Myocyte (in vitro differentiated cells): ENCODE results near the gene COX18. TPM values are rescaled to one million over a fixed set of nuclear protein-coding genes. Genes with fewer than 3 reads are reported as not detected.

Source experiments
- DNase-seq: peaks from one replicate; pipeline ENCODE4 v3.0.0-alpha.2; 2012; ENCODE audit warnings: low read depth
- polyA plus RNA-seq: library from polyadenylated mRNA; unstranded; fragments of >200 nt; gene quantifications from one replicate; pipeline ENCODE4 v1.2.1, GENCODE V29; 2012; ENCODE audit warnings: missing spikeins
- total RNA-seq: library from RNA; depleted of rRNA; stranded (reverse); fragments of >200 nt; gene quantifications from 2 replicates; pipeline ENCODE4 v1.2.3, GENCODE V29; 2014

Gene COX18, protein sequence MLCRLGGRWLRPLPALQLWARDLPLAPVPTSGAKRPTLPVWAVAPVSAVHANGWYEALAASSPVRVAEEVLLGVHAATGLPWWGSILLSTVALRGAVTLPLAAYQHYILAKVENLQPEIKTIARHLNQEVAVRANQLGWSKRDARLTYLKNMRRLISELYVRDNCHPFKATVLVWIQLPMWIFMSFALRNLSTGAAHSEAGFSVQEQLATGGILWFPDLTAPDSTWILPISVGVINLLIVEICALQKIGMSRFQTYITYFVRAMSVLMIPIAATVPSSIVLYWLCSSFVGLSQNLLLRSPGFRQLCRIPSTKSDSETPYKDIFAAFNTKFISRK
- total RNA-seq = 25.4 and 30.1 TPM in 2 replicates
- polyA plus RNA-seq = 11.9 TPM

DNA sequence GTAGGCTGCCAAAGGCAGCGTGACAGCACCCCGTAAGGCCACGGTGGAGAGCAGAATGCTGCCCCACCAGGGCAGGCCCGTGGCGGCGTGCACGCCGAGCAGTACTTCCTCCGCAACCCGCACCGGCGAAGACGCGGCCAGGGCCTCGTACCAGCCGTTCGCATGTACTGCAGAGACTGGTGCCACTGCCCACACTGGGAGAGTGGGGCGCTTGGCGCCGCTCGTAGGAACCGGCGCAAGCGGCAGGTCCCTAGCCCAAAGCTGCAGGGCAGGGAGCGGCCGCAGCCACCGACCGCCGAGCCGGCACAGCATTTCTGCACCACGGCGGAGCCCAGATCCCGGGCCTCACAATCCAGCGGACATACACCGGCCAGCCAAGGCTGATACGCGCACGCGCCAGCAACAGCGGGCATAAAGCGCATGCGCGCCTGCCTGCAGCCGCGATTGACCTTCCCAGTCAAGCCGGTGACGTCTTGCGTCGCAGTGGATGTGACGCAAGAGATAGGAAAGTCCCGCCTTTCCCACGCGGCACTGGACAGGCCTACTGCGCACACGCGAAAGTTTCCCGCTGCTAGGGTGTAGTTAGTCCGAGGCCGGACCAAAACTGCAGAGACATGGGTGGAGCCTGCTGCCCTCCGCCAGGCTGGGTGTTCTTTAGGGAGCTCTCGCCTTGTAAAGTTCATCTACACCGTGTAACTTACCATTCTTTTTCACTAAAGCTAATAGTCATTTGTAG, at the start of gene COX18:
Gene COX18 (minus strand): TSS at position 379 of the 736 bp plus-strand sequence. CDS start 67 bp downstream, at position 312.
- peak; percentile 99 for DNase-seq

DNA sequence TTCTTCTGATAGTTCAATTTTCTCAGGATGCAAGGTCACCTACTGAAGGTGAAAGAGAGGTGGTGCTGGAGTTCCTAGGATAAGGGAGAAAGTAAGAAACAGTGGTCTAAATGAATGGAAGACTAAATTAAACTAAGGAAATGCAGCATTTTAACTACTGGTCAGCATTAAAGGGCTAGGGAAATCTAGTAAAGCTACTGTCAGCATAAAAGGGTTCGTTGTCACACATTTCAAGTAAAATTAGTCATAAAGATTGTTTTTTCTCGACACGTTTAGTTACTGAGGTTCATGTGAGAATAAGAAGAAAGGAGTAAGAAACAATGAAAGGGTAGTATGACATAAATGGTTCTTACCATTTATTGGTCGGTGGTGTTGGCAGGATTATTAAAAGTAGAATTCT, 40.0 kb upstream of the COX18 start:
- DNase-seq = no peak

DNA sequence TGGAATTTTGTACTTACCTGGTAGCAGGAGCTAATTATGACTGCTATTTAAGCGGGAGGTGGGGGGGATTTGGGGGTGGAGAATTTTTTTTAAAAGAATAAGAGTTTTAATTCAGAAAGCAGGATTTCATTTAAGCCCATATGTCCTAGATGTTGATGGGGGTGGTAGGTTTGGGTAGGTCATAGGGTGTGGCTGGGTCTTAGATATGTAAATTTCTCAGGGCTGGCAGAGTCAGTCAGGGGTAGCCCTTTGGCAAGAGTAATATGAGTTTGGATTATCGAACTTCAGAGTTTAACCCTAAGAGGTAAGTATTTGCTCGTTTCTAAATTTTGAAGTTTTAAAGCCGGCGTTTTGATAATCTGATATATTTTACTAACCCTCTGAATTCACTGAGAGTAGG, 35.2 kb upstream of the COX18 start:
- DNase-seq = no peak

DNA sequence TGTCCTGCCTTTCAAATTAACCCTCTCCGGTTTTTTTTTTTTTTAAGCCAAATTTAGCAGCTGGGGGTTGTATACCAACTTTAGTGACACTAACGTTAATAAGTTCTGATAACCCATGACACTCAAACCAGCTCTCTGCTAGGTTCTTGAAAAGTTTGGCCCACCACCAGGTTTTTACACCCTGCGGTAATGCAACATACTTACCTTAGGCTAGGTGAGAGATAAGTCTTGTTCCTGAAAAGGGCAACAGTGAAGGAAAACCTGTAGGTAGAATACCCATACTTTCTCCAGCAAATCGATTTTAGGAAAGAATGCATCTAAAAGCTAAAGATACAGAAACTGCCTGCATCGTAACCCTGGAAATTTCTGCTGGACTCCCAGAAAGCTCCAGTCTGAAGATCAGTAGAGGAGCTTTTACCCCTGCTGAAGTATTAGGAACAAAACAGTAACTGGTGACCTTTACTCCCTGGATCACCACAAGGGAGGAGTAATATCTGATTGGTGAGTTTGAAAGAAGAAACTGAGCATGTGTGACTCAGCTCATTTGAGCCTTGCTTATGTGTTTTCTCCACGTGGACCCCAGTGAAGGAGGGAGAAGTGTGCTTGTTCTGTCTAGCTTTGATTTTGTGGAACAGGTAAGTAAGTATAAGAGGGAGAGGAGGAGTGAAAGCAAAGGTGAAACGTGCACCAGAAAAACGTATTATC, 34.4 kb upstream of the COX18 start:
- DNase-seq = peak; percentile 2

DNA sequence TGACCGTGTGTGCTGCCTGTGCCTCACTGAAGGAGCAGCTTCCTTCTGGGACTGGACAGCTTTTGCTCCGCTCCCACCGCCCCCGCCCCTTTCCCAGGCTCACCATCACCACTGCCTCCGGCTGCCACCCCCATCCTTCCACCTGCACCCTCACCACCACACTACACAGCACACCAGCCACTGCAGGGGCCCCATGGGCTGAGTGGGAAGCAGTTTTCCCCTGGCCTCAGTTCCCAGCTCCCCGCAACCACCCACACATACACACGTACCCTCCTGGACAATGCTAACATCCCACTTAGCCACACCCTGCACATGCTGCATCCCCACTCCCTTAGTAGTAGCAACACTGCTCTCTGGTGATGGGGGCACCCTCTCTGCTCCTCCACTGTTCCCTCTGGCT, 29.6 kb upstream of the COX18 start:
- DNase-seq = no peak

DNA sequence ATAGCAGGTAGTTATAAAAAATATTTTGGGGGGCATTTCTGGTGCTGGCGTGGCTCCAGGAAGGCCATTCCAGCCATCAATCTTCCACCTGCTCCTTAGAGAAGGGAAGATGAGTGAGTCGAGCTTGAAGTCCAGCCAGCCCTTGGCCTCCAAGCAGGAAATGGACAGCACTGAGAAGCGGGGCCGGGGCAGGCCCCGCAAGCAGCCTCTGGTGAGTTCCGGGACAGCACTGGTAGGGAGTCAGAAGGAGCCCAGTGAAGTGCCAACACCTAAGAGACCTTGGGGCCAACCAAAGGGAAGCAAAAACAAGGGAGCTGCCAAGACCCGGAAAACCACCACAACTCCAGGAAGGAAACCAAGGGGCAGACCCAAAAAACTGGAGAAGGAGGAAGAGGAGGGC, 29.2 kb upstream of the COX18 start:
- no peak for DNase-seq

DNA sequence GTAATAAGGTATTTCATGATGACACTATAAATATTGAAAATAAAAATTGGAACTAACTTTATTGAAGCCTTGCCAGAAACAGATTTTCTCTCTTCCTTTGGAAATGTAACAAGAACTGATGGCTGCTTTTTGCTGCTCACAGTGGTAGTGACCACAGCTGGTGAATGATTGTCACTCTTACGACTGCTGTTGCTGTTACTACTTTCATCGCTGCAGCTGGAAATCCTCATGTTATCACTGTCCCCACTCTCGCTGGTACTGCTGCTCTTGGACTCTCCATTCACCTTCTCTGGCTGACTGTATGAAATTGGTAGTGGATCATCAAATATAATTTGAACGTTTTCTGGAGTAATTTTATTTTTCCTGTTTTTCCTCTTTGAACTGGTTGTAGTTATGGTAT, 28.5 kb upstream of the COX18 start:
- DNase-seq = no peak

DNA sequence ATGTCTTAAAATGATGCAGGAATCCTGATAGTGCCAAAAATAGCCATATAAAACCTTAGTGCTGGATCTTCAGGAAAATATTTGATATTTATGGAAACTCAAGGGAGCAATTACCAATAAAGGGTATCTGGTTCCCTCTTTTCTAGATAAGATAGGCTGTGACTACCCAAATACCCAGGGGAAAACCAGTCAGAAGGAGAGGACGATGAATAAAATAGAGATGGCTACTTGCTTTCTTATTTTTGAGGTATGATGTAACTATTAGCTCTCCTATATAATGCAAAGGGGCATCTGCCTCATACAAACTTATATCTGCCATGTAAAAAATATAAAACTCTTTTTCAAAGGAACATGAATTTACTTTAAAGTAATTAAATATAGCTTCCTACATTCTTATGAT, 23.4 kb upstream of the COX18 start:
- DNase-seq = no peak

DNA sequence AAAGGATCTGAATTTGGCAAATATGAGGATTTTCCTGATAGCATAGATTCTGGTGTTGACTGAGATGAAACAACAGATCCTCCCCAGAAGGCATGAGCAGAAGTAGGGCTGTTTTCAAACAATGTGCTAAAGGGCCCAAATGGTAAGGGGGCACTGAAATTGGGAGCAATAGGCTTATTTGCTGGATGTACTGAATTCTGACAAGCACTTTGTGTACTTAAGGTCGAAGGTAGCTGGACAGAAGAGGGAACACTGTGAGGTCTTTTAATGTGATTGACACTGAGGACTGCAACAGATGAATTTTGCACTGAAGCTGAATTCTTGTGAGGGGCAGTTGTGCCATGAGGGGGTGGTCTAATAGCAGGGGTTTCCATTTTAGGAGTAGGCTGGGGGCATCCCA, 21.2 kb upstream of the COX18 start:
- no peak for DNase-seq

DNA sequence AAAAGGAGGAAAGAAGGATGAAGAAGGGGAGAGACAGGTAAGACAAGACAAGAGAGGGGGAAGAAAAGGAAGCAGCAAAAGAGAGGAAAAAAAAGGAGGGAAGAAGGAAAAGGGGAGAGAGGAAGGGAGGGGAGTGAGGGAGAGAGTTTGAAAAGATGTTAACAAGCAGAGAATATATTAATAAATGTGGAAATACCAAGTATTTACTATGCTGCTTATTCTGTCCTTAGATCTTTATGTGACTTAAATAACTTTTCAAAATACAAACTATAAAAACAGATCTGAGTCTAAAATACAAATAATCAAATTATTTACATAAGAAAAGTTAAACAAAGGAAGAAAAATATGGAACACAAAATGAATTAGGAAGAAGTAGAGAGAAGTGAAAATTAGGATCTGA, 18.4 kb upstream of the COX18 start:
- DNase-seq = no peak

DNA sequence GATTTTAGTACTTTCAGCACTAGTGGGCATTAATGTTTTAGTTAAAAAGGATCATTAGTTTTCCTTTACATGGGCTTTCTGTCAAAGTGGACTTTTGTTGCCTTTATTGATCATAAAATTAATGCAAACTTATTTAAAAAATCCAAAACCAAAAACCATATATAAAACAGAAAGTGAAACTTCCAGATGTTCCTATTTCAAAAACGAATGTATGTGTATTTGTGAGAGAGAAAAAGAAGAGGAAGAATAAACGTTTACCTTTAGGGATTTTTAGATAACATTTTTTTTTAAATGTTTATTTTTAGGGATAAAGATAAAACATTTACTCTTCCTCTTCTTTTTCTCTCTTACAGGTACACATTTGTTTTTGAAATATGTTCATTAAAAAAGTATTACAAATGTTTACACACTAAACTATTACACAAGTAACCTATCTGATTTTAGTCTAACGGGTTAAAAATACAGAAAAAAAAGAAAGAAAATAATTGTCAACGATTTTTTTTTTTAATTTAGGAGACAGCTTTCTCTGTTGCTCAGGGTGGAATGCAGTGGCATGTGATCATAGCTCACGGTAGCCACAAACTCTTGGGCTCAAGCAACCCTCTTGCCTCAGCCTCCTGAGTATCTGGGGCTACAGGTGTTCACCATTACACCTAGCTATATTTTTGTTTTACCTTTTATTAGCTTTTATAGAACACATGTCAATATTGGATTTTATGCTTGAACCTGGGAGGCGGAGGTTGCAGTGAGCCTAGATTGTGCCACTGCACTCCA, 16.8 kb upstream of the COX18 start:
- DNase-seq = no peak

DNA sequence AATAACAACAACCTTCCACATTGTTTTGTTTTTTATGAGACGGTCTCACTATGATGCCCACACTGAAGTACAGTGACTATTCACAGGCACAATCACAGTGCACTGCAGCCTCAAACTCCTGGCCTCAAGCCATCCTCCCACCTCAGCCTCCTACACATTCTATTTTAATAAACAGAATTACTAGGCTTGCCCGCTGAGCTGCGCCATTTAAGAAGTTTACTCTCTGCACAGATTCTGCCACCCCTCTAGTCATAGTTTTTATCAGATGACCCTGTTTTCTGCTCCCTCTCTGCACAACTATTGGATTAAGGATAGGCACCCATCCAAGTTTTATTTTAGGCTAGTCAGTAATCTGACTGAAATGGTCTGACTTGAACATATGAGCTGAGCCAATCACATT, 11.3 kb upstream of the COX18 start:
- DNase-seq = peak; percentile 24

DNA sequence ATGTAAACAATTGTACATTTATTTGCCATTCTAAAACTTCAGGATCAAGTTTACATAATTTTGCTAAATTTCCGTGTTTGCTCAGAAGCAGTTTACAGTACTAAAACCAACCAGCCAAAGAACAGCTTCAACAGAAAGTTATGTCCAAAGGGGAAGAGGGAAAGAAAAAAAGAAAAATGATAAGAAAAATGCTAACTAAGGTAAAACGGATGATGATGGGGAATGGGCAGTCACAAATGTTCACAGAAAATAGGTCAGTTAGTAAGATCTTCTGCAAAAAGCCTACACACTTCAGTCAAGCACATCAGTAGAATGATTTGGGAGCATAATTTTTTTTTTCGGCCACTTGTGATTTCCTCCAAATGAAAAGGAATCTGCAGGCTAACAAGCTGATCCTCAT, 6.3 kb upstream of the COX18 start:
- no peak for DNase-seq

DNA sequence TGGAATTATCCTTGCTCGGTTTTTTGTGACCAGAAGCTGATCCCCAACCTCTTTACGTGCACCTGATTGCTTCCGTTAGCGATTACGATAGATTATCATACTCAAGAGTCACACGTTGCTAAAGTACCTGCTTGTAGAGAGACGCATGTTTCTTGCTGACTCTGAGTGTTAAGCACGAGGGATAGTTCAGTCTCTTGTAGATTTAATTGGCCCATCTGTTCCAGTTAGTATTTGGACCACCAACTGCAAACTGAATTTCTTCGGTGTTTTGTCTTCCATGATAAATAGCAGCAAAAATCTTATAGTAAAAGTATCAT, 516 bp upstream of the COX18 start:
- DNase-seq = no peak

DNA sequence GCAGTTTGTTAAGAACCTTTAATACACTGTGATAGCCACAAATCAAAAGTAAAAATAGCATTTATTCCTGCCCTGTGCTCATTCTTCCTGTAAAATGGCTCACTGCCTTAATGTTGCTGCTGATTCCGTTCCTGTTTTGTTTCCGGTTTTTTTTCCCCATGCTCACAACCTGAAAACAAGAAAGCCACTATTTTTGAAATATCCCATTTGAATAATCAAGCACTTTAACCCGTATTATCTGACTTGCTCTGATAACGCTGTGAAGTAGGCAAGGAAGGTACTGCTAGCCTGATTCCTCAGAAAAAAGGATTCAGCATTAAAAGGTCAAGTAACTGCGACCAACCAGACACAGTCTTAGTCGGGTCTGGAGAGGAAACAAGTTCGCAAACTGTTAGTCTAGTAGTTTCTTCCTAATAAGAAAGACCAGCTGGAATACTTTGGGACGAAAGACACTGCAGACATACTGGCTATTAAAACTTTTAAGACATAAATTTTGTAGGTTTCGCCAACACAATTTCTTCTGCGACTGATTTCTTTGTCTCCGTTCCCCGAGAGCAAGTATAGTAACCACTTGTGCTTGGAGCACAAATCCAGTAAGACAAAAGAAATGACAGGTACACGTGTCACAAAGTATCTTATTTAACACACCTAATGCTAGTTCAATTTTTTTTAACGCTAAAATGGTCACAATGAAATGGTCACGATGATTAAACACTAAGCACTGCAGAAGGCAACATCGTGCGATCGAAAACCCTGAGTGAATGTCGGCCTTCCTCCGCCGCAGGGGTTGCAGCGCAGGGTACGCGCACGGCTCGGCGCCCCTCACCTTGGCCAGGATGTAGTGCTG, 802 bp downstream of the COX18 start:
- peak; percentile 40 for DNase-seq

DNA sequence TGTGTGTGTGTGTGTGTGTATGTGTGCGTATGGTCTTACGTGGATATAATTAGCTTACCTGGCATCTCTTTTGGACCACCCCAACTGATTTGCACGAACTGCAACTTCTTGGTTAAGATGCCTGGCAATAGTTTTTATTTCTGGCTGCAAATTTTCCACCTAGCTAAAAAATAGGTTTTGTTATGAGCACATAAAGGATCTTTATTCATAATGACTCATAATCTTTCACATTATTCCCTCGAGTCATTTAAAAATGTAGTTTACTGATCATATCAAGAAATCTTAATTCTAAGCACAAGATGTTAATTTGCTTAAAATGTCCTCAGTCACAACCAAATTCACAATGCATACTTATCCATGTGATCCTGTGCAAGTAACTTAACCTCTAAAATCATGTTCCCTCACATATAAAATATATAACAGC, 1.5 kb downstream of the COX18 start:
- DNase-seq = no peak

DNA sequence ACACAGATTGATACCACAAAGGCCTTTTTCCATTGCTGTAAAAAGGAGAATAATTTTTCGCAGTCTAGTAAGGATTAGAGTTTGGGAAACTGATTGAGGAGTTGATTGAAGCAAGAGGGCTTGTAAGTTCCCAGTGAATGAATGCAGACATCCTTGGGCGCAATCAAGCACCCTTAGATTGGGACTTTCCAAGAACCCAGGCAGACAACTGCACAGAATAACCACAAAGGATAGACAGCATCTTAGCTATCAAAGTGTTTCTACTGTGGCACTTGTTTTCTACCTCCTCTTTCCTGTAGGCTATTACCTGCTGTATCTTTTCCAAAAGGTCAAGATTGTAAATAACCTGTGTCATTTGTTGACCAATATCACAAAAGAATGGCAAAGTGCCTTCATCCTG, 2.6 kb downstream of the COX18 start:
- no peak for DNase-seq

DNA sequence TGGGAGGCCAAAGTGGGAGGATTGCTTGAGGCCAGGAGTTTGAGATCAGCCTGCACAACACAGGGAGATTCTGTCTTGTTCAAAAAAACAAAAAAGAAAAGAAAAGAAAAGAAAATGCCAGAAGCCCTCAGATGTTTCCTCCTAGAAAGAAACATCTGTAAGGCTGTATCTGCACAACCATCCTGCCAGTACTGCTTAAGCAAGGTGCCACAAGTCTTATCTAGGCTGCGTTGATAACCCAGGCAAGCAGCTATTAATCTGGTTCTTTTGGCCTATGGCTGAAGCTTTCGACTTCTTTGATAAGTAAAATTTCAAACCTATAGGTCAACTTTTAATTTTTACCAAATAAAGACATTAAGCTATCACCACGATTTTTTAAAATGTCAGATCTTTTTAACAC, 3.1 kb downstream of the COX18 start:
- no peak for DNase-seq

DNA sequence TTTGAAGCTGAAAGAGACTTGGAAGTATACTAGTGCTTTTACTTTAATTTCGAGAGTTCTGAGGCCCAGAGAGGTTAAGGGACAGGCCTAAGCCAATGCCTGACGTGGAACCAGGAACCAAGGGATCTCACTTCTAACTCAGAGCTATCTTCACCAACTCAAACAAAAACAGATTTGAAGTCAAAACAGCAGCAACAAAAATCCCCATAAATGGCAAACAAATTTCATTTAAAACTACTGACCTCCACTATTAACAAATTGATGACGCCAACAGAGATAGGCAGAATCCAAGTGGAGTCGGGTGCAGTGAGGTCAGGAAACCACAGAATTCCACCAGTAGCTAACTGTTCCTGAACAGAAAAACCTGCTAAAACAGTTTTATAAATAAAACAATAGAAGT, 5.0 kb downstream of the COX18 start:
- no peak for DNase-seq

DNA sequence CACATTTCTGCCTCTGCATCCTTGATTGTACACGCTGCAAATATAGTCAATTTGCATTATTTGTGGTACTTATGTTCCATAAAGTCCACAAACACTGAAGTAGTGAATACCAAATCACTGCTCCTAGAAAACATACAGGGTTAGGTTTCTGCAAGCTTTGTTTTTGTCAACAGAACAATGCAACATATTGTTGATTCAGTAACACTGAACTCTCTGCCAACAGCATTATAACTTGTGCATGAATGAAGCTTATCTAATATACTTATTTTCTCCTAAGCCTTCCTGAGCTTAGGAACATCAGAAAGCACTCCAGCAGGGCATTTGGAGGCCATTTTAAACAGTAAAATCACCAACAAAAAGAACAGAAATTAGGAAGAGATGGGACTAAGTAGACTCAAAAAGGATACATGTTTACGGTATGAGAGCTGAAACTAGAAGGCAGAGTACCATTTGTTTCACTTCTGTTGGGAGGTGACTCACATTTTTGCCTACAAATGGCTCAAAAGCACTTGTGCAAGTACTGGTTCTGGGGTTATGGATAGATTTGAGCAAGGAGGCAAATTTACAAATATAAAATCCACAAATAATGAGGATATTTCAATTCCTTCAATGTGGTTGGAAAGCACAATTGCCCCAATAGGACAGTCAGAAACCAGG, 14.1 kb downstream of the COX18 start:
- no peak for DNase-seq
